Liver (tissue), 3 donors: ENCODE measurements around the gene CTNNA1.

Experiments used
- ATF3 ChIP-seq: IDR thresholded peaks from 2 replicates; pipeline ENCODE4 v1.6.1; 2016; ENCODE audit warnings: antibody characterized with exemption
- EGR1 ChIP-seq, 2 donors: IDR thresholded peaks; 2 replicates each; pipeline ENCODE4 v1.6.1; 2016 to 2018; ENCODE audit warnings: antibody characterized with exemption in 2 of 2, low read depth in 2 of 2
- FOXA1 ChIP-seq: IDR thresholded peaks from 2 replicates; pipeline ENCODE4 v1.6.1; 2016; ENCODE audit warnings: antibody characterized with exemption
- GABPA ChIP-seq, 2 donors: IDR thresholded peaks in 1 of 2; conservative IDR thresholded peaks in 1 of 2; 2 replicates each; pipeline ENCODE4 v1.6.1; 2016; ENCODE audit warnings: antibody characterized with exemption in 2 of 2, mild to moderate bottlenecking in 1 of 2, moderate library complexity in 1 of 2
- JUND ChIP-seq, 2 donors: IDR thresholded peaks; 2 replicates each; pipeline ENCODE4 v1.6.1; 2016; ENCODE audit warnings: antibody characterized with exemption in 2 of 2
- MAX ChIP-seq: IDR thresholded peaks from 2 replicates; pipeline ENCODE4 v1.6.1; 2016; ENCODE audit warnings: antibody characterized with exemption
- RAD21 ChIP-seq, 2 donors: IDR thresholded peaks; 2 replicates each; pipeline ENCODE4 v1.6.1; 2016; ENCODE audit warnings: antibody characterized with exemption in 2 of 2, mild to moderate bottlenecking in 2 of 2
- SP1 ChIP-seq: IDR thresholded peaks from 2 replicates; pipeline ENCODE4 v1.6.1; 2018; ENCODE audit warnings: antibody characterized with exemption, mild to moderate bottlenecking
- TAF1 ChIP-seq: conservative IDR thresholded peaks from 2 replicates; pipeline ENCODE4 v1.6.1; 2016; ENCODE audit warnings: antibody characterized with exemption, mild to moderate bottlenecking
- ZBTB33 ChIP-seq: IDR thresholded peaks from 2 replicates; pipeline ENCODE4 v1.6.1; 2016; ENCODE audit warnings: antibody characterized with exemption
- TF ChIP-seq, protein P1 (sequence below): fragments of 150-350 bp; IDR thresholded peaks from 2 replicates; pipeline ENCODE4 v1.5.1; 2017; ENCODE audit warnings: improper control_type of control experiment, low read depth, low read length; ENCODE audit not compliant: missing input control
- TF ChIP-seq, protein P2 (sequence below): IDR thresholded peaks from 2 replicates; pipeline ENCODE4 v1.6.1; 2016; ENCODE audit warnings: antibody characterized with exemption, mild to moderate bottlenecking
- donor health status: healthy.
- donor health status: healthy.

DNA sequence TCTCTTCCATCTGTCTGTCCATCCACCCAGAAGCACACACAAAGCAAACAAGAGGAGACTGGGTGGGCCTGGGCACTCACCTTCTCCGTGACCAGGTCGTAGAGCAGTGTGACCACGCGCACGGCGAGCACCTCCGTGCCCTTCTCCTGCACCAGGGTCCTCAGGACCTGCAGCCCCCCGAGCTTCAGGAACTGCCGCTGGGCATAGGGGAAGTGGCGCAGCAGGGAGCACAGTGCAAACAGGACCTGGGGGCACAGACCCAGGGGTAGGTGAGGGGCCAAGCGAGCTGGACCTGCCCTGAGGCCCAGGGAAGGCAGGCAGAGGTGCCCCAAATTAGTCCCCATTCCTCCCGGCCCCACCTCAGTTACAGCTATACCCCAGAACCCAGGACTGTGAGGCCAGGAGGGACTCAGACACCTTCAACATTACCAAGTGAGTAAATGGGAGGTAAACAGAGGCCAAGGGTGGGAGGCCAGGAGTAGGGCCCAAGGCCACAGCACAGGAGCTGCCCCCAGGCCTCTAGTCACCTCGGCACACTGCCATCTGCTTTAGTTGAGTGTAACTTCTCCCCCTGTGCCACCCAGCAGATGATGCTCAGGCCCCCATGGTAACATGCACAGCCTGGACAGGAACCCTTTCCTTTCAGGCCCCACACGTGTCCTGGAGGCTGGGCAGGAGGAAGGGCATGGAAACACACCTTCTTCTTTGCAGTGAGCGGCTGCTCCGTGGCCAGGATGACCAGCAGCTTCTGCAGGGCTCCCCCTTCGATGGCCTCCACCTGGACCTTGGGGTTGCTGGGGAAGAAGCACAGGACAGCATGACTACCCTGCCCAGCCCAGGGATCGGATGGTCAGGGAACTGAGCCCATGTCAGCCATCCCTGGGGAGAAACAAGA, 198.1 kb downstream of the CTNNA1 start:
- TF ChIP-seq, protein P1, sequence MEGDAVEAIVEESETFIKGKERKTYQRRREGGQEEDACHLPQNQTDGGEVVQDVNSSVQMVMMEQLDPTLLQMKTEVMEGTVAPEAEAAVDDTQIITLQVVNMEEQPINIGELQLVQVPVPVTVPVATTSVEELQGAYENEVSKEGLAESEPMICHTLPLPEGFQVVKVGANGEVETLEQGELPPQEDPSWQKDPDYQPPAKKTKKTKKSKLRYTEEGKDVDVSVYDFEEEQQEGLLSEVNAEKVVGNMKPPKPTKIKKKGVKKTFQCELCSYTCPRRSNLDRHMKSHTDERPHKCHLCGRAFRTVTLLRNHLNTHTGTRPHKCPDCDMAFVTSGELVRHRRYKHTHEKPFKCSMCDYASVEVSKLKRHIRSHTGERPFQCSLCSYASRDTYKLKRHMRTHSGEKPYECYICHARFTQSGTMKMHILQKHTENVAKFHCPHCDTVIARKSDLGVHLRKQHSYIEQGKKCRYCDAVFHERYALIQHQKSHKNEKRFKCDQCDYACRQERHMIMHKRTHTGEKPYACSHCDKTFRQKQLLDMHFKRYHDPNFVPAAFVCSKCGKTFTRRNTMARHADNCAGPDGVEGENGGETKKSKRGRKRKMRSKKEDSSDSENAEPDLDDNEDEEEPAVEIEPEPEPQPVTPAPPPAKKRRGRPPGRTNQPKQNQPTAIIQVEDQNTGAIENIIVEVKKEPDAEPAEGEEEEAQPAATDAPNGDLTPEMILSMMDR = no peak
- TF ChIP-seq, protein P2, sequence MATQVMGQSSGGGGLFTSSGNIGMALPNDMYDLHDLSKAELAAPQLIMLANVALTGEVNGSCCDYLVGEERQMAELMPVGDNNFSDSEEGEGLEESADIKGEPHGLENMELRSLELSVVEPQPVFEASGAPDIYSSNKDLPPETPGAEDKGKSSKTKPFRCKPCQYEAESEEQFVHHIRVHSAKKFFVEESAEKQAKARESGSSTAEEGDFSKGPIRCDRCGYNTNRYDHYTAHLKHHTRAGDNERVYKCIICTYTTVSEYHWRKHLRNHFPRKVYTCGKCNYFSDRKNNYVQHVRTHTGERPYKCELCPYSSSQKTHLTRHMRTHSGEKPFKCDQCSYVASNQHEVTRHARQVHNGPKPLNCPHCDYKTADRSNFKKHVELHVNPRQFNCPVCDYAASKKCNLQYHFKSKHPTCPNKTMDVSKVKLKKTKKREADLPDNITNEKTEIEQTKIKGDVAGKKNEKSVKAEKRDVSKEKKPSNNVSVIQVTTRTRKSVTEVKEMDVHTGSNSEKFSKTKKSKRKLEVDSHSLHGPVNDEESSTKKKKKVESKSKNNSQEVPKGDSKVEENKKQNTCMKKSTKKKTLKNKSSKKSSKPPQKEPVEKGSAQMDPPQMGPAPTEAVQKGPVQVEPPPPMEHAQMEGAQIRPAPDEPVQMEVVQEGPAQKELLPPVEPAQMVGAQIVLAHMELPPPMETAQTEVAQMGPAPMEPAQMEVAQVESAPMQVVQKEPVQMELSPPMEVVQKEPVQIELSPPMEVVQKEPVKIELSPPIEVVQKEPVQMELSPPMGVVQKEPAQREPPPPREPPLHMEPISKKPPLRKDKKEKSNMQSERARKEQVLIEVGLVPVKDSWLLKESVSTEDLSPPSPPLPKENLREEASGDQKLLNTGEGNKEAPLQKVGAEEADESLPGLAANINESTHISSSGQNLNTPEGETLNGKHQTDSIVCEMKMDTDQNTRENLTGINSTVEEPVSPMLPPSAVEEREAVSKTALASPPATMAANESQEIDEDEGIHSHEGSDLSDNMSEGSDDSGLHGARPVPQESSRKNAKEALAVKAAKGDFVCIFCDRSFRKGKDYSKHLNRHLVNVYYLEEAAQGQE = no peak
- TF ChIP-seq JUND (IDR thresholded peaks at IDR 0.05) (no peak), SP1 (no peak), FOXA1 (no peak), RAD21 (IDR thresholded peaks at IDR 0.05) (no peak), GABPA (IDR thresholded peaks at IDR 0.05 in 1 of 2, conservative IDR thresholded peaks at IDR 0.05 in 1 of 2) (no peak), EGR1 (IDR thresholded peaks at IDR 0.05; ENCODE audit: low read depth in 2 of 2) (no peak), TAF1 (no peak), ZBTB33 (no peak), ATF3 (no peak), MAX (no peak)
